ENCODE results near the gene C22orf23. TPM values are rescaled to one million over a fixed set of nuclear protein-coding genes. Genes with fewer than 3 reads are reported as not detected.
A peak's percentile ranks its signal among the peaks of the same experiment; 100 is the strongest.

Gene C22orf23
- total and polyA plus RNA-seq, 2 of the 13 experiments (the other 11 are each of a cell fraction or from before 2014, with no cell fraction given), result 0.21 to 0.24 TPM

DNA sequence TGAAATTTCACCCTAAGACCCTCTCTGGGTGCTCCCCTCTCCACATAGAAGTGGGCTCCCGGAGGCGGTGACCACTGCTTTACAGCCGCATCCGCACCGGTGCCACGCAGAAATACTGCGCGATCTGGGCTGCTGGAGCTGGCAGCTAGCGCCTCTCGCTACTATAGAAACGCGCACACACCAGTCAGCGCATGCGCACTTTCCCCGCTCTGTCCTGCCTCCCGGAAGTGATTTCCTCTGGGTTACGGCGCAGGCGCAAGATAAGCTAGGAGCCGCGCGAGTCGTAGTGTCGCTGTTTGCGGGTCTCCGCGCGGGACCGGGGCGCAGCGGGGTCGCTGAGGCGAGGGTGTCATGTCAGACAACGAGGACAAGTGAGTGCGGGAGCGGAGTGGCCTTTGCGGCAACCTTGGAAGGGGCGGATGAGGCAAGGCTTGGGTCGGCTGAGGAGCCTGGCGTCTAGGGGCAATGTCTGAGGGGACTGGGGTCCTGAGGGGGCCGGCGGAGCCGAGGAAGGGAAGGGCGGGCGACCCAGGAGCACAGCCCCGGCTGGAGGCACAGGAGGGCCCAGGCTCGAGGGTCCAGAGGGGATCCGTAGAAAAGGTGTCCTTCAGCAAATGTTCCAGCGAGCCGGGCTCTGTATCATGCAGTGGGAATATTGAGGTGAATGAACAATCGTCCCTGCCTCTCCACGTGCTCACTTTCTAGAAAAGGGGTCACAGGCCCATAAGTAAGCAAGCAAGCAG lies at the start of gene C22orf23, which contains the start of gene POLR2F (continued):
- TF ChIP-seq ASH2L (IDR thresholded peaks at IDR 0.05; ENCODE audit: insufficient read length, low read depth, low read length) (peak; percentile 87), ZSCAN29 (CRISPR knock-in tag; conservative IDR thresholded peaks at IDR 0.05) (no peak), MTF1 (CRISPR knock-in tag; IDR thresholded peaks at IDR 0.05) (no peak), ZNF142 (CRISPR knock-in tag; IDR thresholded peaks at IDR 0.05) (peak; percentile 55; the same call in 1 of the 2 replicates), POGK (CRISPR knock-in tag; conservative IDR thresholded peaks at IDR 0.05) (0 out of 2 replicates have a peak, but pooled peaks have one; percentile 39), FOSL1 (CRISPR knock-in tag; IDR thresholded peaks at IDR 0.05; ENCODE audit: borderline replicate concordance) (no peak), SRY (CRISPR knock-in tag; IDR thresholded peaks at IDR 0.05) (peak; percentile 20; the same call in 1 of the 2 replicates), ZNF749 (CRISPR knock-in tag; IDR thresholded peaks at IDR 0.05; ENCODE audit: borderline replicate concordance) (no peak), ZNF138 (CRISPR knock-in tag; IDR thresholded peaks at IDR 0.05; ENCODE audit: low read depth) (0 out of 2 replicates have a peak, but pooled peaks have one; percentile 40), NFKBIZ (CRISPR knock-in tag; IDR thresholded peaks at IDR 0.05) (0 out of 2 replicates have a peak, but pooled peaks have one; percentile 22), FOXK2 (IDR thresholded peaks at IDR 0.05) (no peak)
- TF ChIP-seq, protein P1, sequence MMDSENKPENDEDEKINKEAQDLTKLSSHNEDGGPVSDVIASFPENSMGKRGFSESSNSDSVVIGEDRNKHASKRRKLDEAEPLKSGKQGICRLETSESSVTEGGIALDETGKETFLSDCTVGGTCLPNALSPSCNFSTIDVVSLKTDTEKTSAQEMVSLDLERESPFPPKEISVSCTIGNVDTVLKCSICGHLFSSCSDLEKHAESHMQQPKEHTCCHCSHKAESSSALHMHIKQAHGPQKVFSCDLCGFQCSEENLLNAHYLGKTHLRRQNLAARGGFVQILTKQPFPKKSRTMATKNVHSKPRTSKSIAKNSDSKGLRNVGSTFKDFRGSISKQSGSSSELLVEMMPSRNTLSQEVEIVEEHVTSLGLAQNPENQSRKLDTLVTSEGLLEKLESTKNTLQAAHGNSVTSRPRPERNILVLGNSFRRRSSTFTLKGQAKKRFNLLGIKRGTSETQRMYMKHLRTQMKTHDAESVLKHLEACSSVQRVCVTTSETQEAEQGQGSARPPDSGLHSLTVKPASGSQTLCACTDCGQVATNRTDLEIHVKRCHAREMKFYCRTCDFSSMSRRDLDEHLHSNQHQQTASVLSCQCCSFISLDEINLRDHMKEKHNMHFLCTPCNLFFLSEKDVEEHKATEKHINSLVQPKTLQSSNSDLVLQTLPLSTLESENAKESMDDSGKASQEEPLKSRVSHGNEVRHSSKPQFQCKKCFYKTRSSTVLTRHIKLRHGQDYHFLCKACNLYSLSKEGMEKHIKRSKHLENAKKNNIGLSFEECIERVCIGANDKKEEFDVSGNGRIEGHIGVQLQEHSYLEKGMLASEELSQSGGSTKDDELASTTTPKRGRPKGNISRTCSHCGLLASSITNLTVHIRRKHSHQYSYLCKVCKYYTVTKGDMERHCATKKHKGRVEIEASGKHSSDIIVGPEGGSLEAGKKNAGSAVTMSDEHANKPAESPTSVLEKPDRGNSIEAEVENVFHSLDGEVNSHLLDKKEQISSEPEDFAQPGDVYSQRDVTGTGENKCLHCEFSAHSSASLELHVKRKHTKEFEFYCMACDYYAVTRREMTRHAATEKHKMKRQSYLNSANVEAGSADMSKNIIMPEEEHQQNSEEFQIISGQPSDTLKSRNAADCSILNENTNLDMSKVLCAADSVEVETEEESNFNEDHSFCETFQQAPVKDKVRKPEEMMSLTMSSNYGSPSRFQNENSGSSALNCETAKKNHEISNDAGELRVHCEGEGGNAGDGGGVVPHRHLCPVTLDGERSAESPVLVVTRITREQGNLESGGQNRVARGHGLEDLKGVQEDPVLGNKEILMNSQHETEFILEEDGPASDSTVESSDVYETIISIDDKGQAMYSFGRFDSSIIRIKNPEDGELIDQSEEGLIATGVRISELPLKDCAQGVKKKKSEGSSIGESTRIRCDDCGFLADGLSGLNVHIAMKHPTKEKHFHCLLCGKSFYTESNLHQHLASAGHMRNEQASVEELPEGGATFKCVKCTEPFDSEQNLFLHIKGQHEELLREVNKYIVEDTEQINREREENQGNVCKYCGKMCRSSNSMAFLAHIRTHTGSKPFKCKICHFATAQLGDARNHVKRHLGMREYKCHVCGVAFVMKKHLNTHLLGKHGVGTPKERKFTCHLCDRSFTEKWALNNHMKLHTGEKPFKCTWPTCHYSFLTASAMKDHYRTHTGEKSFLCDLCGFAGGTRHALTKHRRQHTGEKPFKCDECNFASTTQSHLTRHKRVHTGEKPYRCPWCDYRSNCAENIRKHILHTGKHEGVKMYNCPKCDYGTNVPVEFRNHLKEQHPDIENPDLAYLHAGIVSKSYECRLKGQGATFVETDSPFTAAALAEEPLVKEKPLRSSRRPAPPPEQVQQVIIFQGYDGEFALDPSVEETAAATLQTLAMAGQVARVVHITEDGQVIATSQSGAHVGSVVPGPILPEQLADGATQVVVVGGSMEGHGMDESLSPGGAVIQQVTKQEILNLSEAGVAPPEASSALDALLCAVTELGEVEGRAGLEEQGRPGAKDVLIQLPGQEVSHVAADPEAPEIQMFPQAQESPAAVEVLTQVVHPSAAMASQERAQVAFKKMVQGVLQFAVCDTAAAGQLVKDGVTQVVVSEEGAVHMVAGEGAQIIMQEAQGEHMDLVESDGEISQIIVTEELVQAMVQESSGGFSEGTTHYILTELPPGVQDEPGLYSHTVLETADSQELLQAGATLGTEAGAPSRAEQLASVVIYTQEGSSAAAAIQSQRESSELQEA (CRISPR knock-in tag; IDR thresholded peaks at IDR 0.05; ENCODE audit: not compliant biosample characterization), result no peak

Measured in HepG2 (cell line).